ENCODE results near the gene MAGEA2B.
"Not testable (repeated sequence)": the region's sequence is repeated elsewhere in the genome, so short reads cannot be mapped to it uniquely, and the experiment has no call there.

MAGEA2B gene

GRCh38 chrX:152713815-152714787 lies at the start of gene MAGEA2B:
MAGEA2B (plus strand) TSS chrX:152714628; CDS start chrX:152717107, 2,479 bp downstream.
- not testable (repeated sequence) for H3K27me3 Mint-ChIP-seq (ENCODE audit: low read depth); H3K9me3 Mint-ChIP-seq; H3K27ac Mint-ChIP-seq; H3K36me3 Mint-ChIP-seq (ENCODE audit: low read depth); H3K4me3 Mint-ChIP-seq; H3K4me1 Mint-ChIP-seq (ENCODE audit: low read depth)

GRCh38 chrX:152674135-152674534 lies 40.3 kb upstream of the MAGEA2B start:
- Mint-ChIP-seq H3K4me1 (ENCODE audit: low read depth) (no peaks in the 10 kb centered on the region), H3K4me3 (no peak overlapping the region), H3K27me3 (ENCODE audit: low read depth) (peaks cover 11% of the 10 kb centered on the region), H3K27ac (no peak overlapping the region), H3K36me3 (ENCODE audit: low read depth) (no peaks in the 10 kb centered on the region), H3K9me3 (no peaks in the 10 kb centered on the region)

GRCh38 chrX:152674652-152675051 lies 39.8 kb upstream of the MAGEA2B start:
- H3K4me3 Mint-ChIP-seq, result not testable (repeated sequence)

GRCh38 chrX:152681012-152681411 lies 33.4 kb upstream of the MAGEA2B start:
- not testable (repeated sequence) for H3K4me3 Mint-ChIP-seq; H3K9me3 Mint-ChIP-seq; H3K4me1 Mint-ChIP-seq (ENCODE audit: low read depth); H3K27ac Mint-ChIP-seq; H3K36me3 Mint-ChIP-seq (ENCODE audit: low read depth); H3K27me3 Mint-ChIP-seq (ENCODE audit: low read depth)

More at GRCh38 chrX:152674652-152675051, 39.8 kb upstream of the MAGEA2B start:
- not testable (repeated sequence) for H3K4me1 Mint-ChIP-seq (ENCODE audit: low read depth); H3K27me3 Mint-ChIP-seq (ENCODE audit: low read depth); H3K9me3 Mint-ChIP-seq; H3K36me3 Mint-ChIP-seq (ENCODE audit: low read depth); H3K27ac Mint-ChIP-seq

- not testable (repeated sequence) for H3K27ac Mint-ChIP-seq; H3K4me3 Mint-ChIP-seq; H3K27me3 Mint-ChIP-seq (ENCODE audit: low read depth); H3K4me1 Mint-ChIP-seq (ENCODE audit: low read depth); H3K36me3 Mint-ChIP-seq (ENCODE audit: low read depth); H3K9me3 Mint-ChIP-seq
Observed at GRCh38 chrX:152697952-152698931, 16.2 kb upstream of the MAGEA2B start, which contains the start of gene MAGEA3. MAGEA3 (plus strand) TSS chrX:152698794; CDS start chrX:152700833, 2,039 bp downstream.

GRCh38 chrX:152700390-152700789 lies 14.0 kb upstream of the MAGEA2B start:
- H3K27ac Mint-ChIP-seq, result not testable (repeated sequence)

GRCh38 chrX:152706500-152706899 lies 7.9 kb upstream of the MAGEA2B start:
- not testable (repeated sequence) for H3K4me3 Mint-ChIP-seq; H3K36me3 Mint-ChIP-seq (ENCODE audit: low read depth); H3K27me3 Mint-ChIP-seq (ENCODE audit: low read depth); H3K27ac Mint-ChIP-seq; H3K4me1 Mint-ChIP-seq (ENCODE audit: low read depth); H3K9me3 Mint-ChIP-seq

More at GRCh38 chrX:152700390-152700789, 14.0 kb upstream of the MAGEA2B start:
- H3K4me1 Mint-ChIP-seq (ENCODE audit: low read depth); H3K4me3 Mint-ChIP-seq; H3K27me3 Mint-ChIP-seq (ENCODE audit: low read depth); H3K9me3 Mint-ChIP-seq; H3K36me3 Mint-ChIP-seq (ENCODE audit: low read depth): not testable (repeated sequence)

- not testable (repeated sequence) for H3K27ac Mint-ChIP-seq; H3K4me1 Mint-ChIP-seq (ENCODE audit: low read depth); H3K9me3 Mint-ChIP-seq; H3K4me3 Mint-ChIP-seq; H3K27me3 Mint-ChIP-seq (ENCODE audit: low read depth); H3K36me3 Mint-ChIP-seq (ENCODE audit: low read depth)
Observed at GRCh38 chrX:152709173-152709572, 5.3 kb upstream of the MAGEA2B start, which contains the start of gene CSAG2. CSAG2 (minus strand) TSS chrX:152709273; CDS start chrX:152709112, 161 bp downstream.

- not testable (repeated sequence) for H3K27me3 Mint-ChIP-seq (ENCODE audit: low read depth); H3K27ac Mint-ChIP-seq; H3K36me3 Mint-ChIP-seq (ENCODE audit: low read depth); H3K4me1 Mint-ChIP-seq (ENCODE audit: low read depth); H3K9me3 Mint-ChIP-seq; H3K4me3 Mint-ChIP-seq
Observed at GRCh38 chrX:152713195-152713594, 1.2 kb upstream of the MAGEA2B start.

- Mint-ChIP-seq H3K4me3 (no peak overlapping the region), H3K4me1 (ENCODE audit: low read depth) (no peaks in the 10 kb centered on the region), H3K27me3 (ENCODE audit: low read depth) (peaks cover 5% of the 10 kb centered on the region), H3K9me3 (no peaks in the 10 kb centered on the region), H3K36me3 (ENCODE audit: low read depth) (no peaks in the 10 kb centered on the region), H3K27ac (no peak overlapping the region)
Observed at GRCh38 chrX:152725409-152725808, 11.0 kb downstream of the MAGEA2B start.

GRCh38 chrX:152733261-152733975 lies 19.0 kb downstream of the MAGEA2B start, which contains the start of the genes CSAG1 and MAGEA12:
CSAG1 (minus strand) TSS chrX:152733721; CDS start chrX:152732460, 1,261 bp downstream.
MAGEA12 (plus strand) TSS chrX:152733757; CDS start chrX:152736162, 2,405 bp downstream.
- Mint-ChIP-seq H3K4me3 (no peak within 1 kb of the TSS), H3K4me1 (ENCODE audit: low read depth) (peaks cover 3% of the 10 kb centered on the region), H3K36me3 (ENCODE audit: low read depth) (no peaks in the 10 kb centered on the region), H3K27ac (no peak within 1 kb of the TSS), H3K9me3 (no peaks in the 10 kb centered on the region), H3K27me3 (ENCODE audit: low read depth) (no peaks in the 10 kb centered on the region)

- not testable (repeated sequence) for H3K27me3 Mint-ChIP-seq (ENCODE audit: low read depth); H3K9me3 Mint-ChIP-seq; H3K27ac Mint-ChIP-seq; H3K36me3 Mint-ChIP-seq (ENCODE audit: low read depth); H3K4me1 Mint-ChIP-seq (ENCODE audit: low read depth); H3K4me3 Mint-ChIP-seq
Observed at GRCh38 chrX:152734143-152734858, 19.9 kb downstream of the MAGEA2B start.

GRCh38 chrX:152735101-152735500 lies 20.7 kb downstream of the MAGEA2B start:
- Mint-ChIP-seq H3K4me3 (no peak overlapping the region), H3K27ac (no peak overlapping the region)

More at GRCh38 chrX:152735101-152735500, 20.7 kb downstream of the MAGEA2B start:
- Mint-ChIP-seq H3K27me3 (ENCODE audit: low read depth) (no peaks in the 10 kb centered on the region), H3K9me3 (no peaks in the 10 kb centered on the region), H3K4me1 (ENCODE audit: low read depth) (peaks cover 3% of the 10 kb centered on the region), H3K36me3 (ENCODE audit: low read depth) (no peaks in the 10 kb centered on the region)

Data from T-helper 1 cell treated with Interleukin-12 subunit alpha and Interleukin-12 subunit beta and Interleukin-4 antibody, amounts not matched to agents 30 μg/mL and 1 μg/mL, for 36 hours (primary cell).